Measurements from ENCODE around the gene UTP25.
"Not testable (repeated sequence)": the region's sequence is repeated elsewhere in the genome, so short reads cannot be mapped to it uniquely, and the experiment has no call there.

The UTP25 gene

DNA sequence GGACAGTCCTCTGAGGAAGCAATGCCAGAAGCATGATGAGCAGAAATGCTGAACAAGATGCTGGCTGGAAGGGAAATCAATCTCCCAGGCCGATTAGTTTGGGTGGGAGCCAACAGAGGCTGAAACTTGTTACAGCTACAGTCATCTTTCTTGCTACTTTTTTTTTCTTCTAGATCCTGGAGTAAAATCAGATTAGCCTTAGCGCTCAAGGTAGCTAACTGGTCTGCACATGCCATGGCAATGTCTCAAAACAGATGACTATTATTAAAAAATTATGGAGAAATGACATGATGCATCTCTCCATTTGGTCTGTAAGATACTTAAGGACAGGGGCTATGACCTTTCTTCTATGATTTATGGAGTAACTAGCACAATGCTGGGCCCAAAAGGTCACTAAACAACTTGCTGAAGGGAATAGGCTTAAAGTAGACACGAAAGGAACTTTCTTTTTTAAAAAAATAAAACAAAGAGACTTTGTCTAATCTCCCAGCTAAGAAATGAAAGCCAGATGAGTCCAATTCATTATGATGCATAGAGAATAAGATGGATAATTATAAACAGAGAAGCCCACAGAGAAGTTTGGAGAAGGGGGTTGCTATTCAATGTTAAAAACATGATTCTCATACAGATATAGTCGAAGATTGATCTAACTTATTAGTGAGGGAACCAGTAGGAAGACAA lies 42.5 kb downstream of the UTP25 start:
- no peak for DNase-seq (ENCODE audit: insufficient read length, low spot score)
- no peak for FAIRE-seq

DNA sequence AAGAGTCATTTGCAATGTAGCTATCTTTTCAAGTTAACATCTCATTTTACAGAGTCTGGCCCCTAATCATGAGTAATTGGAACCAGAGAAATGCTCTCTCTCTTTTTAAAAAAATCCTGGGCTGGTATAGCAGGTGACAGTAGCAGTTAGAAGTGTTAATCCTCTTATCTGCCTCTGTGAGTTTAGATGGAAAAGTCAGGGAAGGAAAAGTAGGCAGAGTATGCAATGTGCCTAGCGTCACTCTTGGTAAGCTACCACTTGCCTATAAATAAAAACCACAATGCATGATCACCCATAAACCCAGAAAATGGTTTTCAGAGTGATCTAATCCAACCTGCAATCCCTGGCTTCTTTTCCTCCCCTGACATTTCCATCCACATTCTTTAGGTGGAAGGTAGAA lies 43.2 kb downstream of the UTP25 start:
- DNase-seq (ENCODE audit: insufficient read length, low spot score) (no peak), FAIRE-seq (no peak)

DNA sequence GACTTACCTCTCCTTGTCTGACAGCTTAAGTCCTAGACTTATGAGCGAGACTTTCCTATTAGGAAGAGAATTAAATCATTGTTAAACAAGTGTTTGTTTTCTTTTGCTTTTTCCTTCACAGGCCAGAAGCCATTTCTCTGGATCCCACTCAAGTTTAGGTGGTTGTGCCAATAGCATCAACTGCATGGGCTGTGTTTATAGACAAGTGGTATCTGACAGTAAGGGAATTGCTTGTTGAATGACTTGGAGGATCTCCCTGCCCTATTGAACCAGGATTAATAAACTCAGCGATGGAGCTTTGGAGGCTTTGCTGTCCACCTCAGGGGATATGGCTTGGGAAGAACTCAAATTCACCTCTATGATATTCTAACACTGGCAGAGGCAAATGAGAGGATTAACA lies 43.7 kb downstream of the UTP25 start:
- no peak for FAIRE-seq
- DNase-seq (ENCODE audit: insufficient read length, low spot score) = no peak

DNA sequence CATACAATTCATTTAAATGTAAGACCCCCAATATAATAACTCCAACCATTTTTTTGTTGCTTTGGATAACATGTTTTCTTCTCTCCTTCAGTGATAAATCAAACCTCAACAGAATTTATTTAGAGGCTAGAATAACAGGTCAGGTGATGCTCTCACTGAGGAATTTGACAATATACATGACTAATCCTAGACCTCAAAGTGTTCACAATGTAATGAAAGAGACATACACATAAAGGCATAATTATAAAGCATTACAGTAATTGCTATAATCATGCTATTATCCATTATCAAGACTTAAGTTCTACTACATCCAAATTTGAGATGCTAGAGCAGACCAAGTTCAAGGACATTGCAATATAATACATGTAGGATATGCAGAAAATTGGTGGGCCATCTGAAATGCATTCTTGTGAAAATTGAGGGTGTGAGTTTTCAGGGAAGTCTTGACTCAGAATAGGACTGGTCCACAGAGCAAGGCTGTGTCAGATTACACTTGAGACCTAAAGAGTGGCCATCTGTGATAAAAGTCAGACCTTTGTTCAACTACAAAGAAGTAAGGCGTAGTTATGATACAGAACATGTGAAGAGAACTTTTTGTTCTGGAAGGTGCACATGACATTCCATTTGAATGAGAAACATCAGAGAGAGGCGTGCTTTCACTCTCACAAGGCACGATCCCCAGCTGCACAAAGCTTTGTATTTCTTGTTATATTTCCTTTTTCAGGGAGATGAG lies 45.5 kb downstream of the UTP25 start:
- FAIRE-seq = peak; percentile 9
- DNase-seq (ENCODE audit: insufficient read length, low spot score) = no peak

DNA sequence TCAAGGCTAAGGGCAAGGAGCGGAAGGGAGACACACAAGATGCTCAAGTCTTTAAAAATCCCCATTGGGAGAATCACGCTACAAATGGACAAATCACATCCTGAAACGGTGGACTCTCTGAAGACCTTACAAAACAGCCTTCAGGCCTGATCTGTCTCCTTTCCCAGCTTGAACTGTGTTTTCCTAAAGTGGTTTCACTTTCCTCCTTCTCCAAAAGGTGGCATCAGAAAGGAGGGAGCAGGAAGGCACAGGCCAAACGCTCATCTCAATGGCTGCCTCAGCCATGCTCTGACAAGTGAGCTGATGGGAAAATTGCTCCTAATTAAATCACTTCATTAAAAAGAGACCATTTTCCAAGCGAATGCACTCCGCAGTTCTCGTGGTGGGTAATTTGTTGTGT lies 47.7 kb downstream of the UTP25 start:
- peak; percentile 51 for DNase-seq (ENCODE audit: insufficient read length, low spot score)

DNA sequence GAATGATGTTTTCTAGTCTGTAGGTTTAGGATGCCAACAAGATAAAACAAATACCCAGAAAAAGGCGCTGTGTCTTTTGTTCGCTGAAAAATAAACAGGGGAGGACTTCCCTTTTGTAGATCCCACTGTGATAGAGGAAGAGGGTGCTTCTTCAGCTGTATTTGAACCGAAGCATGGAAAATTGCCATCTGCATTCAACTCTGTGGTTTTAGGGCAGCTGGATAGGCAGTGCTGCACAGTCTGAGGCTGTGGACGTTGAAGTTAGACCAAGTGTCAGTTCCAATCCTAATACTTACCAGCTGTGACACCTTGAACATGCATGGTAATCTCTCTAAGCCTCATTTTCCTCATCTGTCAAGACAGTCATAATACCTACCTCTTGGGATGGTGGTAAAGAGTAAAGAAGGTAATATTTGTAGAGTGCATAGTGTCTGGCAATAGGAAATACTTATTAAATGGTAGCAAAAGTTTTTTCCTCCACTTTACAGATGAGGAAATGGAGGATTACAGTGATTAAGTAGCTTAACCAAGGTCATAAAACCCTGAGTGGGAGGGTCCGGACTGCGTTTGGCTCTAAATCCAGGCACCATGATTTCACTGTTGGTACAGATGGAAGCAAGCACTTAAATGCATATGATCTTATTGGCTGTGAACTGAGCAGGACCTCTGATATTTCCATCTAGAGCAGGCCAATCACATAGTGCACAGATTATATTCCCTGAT lies 48.5 kb downstream of the UTP25 start:
- FAIRE-seq (no peak), DNase-seq (ENCODE audit: insufficient read length, low spot score) (no peak)

More for the DNA sequence above, 47.7 kb downstream of the UTP25 start:
- FAIRE-seq = no peak

DNA sequence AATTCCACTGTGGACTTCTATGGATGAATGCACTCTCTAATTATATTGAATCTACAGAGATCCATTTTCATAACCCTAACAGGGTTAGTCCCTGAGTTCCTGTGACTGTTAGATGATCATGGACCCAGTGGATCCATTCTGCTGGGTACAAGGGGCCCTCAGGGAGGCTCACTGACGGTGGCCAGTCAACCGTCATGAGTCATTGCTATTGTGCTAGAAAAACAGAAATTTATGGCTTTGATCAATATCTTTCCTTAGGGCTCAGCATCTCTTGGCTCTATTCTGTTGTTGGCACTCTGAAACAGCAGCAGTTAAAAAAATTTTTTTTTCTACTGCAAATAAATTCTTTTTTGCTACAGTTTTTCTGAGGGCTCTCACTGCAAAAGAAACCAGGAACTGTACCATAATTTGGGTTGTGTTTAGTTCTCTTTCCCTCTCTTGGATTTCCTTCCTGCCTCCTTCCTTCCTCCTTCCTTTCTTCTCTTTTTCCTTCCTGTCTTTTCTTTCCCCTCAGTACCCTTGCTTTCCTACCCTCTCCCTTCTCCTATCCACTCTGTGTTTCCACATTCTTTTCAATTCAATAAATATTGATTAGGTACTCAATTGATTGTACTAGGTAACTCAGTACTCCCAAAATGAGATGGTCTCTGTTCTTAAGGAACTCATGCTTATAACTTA lies 49.5 kb downstream of the UTP25 start:
- DNase-seq (ENCODE audit: insufficient read length, low spot score) = no peak
- FAIRE-seq = no peak

DNA sequence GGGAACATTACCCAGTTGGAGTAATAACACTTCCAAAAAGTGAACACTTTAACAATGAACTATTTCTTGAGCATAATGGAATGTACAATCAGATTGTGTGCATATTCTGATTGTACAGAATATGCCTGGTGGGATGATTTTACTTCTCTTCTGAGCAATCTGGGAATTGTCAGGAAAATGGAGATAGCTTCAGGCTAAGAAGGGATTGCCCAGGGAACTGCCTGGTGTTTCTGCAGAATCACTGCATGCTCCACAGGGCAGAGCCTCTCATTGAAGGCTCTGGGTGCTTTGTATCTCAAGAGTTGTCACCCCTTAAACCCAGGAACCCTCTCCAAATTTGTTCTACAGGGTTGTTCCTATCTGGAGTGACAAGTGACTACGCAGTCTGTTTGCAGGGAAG lies 51.2 kb downstream of the UTP25 start:
- FAIRE-seq (no peak), DNase-seq (ENCODE audit: insufficient read length, low spot score) (no peak)

DNA sequence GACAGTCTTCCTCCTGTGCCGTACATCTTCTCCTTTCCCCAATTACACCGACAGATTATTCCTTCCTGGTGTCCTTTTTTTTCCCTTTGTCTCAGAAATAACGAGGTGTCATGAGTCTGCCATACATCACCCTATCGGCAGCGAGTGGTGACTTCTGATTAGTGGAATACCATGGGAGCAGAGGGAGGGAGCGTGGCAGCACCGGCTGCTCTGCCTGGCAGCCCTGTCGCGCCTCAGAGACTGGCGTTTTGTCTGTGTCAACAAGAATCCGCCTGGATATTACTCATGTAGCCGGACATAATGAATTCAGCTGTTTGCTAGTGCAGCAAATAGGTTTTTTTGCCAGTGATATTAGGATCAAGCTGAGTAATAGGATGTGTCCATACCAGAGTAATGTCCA lies 51.8 kb downstream of the UTP25 start:
- FAIRE-seq (no peak), DNase-seq (ENCODE audit: insufficient read length, low spot score) (no peak)

DNA sequence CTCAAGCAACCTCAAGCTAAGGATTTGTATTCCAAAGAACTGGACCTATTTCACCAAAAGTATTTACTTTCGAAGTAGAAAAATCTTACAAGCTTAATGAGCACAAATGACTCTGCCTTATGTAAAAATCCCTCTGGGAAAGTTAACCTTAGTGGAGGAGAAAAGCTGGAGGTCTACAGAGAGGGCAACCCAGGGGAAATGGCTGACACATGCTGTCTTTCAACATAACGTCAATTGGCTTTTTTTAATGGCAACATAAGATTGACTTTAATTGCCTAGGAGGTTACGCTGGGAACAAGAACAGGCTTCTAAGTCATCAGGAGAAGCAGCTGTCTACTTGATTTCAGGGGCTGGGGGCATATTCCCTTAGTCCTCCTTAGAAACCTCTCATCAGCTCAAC lies 52.3 kb downstream of the UTP25 start:
- DNase-seq (ENCODE audit: insufficient read length, low spot score) = no peak
- FAIRE-seq = no peak

DNA sequence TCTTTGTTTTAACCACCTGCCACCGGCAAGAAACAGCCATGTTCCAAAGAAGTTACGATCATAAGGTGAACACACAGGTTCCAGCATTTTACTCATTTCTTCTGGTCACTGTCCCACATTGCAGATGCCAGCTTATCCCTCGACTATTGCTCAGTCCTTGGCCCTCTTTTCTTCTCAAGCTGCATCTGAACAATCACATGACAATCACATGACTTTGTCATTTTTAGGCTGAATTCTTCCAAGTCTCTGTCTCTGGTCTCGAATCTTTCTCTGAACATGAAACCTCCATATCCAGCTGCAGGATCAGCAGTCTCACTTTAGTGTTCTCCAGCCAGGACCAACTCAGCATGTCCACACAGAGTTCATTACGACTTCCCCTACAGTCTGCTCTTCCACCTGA lies 53.8 kb downstream of the UTP25 start:
- DNase-seq (ENCODE audit: insufficient read length, low spot score) (no peak), FAIRE-seq (no peak)

DNA sequence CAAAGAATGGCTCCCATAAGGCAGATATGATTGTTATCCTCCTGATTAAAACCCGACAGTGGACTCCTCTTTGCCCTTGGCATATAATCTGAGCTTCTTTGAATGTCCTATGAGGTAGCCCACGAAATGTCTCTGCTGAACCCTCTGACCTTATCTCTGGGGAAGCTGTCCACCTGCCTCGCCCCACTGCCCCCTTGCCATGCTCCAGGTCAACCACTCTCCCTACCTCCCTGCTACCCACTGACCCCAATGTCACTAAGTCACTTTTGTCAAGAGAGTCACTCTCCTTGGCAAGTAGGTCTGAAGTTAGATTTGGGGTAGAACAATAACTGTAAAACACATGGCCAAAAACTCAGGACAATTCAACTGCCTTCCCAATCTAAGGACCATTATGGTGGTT lies 54.5 kb downstream of the UTP25 start:
- DNase-seq (ENCODE audit: insufficient read length, low spot score) = no peak
- FAIRE-seq = no peak

DNA sequence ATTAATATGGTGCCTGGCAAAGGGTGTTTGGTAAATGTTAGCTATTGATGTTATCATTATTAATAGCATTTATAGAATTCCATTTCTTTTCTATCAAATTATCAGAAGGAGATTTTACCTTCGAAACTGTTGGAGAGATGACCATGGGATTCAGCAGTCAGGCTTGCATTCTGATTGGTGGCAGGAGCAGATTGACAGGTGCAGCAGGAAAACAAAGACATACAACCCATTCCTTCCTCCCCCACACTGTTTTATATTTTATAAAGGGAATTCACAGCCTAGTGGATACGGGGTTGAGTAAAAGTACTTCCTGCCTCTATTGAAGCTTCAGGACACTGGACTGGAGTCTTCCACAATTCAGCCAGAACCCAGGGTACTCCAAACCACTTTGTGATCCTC lies 55.2 kb downstream of the UTP25 start:
- DNase-seq (ENCODE audit: insufficient read length, low spot score) = no peak
- FAIRE-seq = no peak

DNA sequence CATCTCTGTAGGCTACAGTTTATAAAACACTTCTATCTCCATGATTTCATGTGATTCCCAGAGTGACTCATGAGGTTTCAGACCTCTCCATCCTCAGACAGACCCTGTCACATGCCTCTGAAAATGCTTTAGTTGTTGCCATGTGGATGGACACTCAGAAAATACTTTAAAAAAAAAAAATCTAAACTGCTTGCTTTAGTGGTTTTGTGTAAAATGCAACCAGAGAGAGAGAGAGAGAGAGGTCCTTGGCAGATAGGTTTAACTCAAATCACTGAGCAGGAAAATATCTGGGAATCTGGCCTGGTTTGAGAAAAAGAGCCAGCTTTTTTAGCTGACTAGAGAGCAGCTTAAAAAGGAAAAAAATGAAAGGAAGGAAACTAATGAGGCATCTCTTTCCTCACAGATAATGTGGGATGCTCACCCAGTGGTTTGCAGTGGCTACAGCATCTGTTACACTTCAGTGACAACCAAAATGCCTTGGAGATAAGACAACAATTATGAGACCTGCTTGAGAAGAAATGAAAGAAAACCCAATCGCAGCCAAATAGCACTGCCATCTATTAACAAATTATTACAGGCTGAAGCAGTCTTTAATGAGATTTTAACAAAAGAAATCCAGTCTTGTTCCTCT lies 55.7 kb downstream of the UTP25 start:
- DNase-seq (ENCODE audit: insufficient read length, low spot score) = no peak
- FAIRE-seq = no peak

DNA sequence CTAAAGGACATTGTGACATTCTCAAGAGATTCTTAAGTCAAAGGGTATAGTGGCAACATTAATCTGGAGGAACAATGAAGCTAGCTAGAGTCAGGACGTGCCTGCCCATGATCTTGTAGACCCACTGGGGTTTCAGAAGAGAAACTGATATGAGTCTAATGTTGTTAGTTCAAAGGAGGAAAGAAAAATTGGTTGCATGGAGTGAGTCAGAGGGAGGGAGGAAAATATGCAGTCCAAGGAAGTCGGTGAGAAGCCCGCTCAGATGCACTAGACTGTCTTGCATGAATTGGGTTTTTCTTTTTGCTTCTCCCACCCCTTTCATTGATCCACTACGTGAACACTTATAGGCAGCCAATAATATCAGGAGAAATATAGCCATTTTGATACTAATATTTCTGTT lies 56.5 kb downstream of the UTP25 start:
- no peak for FAIRE-seq
- DNase-seq (ENCODE audit: insufficient read length, low spot score) = no peak

DNA sequence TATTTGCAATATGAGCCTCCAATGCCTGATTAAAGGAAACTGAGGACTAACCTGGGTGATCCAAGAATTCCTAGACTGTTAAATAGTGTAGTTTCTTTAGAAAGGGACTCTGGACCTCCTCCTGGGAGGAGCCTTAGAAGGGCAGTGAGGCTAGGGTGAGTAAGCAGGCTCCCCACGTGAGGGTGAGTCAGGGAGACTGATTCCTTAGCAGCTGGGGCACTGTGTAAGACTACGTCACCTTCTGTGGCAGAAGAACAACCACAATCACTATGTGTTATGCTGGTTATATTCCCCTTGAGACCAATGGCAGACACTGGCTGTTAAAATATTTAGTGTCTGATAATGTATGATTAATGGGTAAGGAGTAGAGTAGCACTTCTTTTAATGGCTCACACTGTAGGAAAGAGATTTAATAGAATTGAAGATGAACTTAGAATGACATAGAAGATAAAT lies 56.9 kb downstream of the UTP25 start:
- DNase-seq (ENCODE audit: insufficient read length, low spot score) (peak; percentile 92), FAIRE-seq (peak; percentile 82)

DNA sequence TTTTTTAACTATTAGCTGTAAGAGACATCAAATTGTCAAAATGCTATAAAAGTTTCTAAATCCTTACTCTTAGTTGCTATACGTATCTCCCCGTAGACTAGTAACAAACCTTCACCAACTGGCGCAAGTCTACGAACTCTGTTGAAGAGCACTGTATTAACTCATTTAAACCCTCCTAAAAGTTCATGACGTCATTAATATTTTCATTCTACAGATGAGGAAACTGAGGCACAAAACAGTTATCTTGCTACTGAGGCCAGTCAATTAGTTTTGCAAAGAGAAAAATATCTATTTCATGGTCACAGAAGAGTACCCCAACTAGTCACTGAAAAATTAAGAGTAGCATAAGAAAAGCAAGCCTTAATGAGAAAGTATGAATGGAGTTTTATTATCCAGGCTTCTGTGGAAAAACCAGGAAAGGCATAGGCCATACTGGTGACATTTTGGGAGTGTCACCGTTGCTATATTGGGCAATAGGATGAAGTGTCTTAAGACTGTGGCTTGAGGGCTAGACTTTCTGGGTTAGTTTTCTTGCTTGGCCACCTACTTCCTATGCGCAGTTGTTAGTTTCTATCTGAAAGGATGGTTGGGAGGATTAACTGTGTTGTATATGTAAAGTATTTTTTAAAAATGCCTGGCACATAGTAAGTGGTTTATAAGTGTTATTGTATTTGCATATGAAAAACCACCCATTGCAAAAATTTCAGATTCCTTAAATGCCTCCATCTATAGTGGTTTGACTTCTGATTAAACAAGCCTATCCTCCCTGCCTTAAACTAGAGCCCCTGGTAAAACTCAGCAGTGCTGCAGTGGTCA lies 57.8 kb downstream of the UTP25 start:
- DNase-seq (ENCODE audit: insufficient read length, low spot score) (no peak), FAIRE-seq (no peak)

DNA sequence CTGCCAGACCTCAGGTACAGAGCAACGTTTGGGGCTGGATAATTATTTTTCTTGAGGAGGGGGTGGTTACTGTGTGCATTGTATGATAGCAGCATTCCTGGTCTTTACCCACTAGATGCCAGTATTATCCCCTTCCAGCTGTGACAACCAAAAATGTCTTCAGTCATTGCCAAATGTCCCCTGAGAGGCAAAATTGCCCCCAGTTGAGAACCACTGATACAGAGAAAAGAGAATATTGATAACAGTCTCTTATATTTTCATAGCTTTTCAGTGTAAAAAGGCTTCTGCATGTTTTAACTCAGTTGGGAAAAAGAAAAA lies 58.4 kb downstream of the UTP25 start:
- no peak for FAIRE-seq
- DNase-seq (ENCODE audit: insufficient read length, low spot score) = no peak

DNA sequence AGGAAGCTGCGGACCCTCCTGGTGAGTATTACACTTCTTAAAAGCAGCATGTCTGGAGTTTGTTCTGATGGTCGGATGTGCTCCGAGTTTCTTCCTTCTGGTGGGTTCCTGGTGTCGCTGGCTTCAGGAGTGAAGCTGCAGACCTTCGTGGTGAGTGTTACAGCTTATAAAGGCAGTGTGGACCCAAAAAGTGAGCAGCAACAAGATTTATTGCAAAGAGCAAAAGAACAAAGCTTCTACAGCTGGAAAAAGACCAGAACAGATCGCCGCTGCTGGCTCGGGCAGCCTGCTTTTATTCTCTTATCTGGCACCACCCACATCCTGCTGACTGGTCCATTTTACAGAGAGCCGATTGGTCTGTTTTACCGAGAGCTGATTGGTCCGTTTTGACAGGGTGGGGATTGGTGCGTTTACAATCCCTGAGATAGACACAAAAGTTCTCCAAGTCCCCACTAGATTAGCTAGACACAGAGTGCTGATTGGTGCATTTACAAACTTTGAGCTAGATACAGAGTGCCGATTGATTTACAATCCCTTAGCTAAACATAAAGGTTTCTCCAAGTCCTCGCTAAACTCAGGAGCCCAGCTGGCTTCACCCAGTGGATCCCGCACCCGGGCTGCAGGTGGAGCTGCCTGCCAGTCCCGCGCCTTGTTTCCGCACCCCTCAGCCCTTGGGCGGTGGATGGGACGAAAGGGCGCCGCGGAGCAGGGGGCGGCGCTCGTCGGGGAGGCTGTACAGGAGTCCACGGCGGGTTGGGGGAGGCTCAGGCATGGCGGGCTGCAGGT lies 60.7 kb downstream of the UTP25 start:
- not testable (repeated sequence) for DNase-seq (ENCODE audit: insufficient read length, low spot score); FAIRE-seq

Measured in HTR-8/SVneo (cell line).